NCI-H345 treated with DMSO at 0.1 percent for 48 hours (cell line): ENCODE measurements around the gene MRPS11.
"Not testable (repeated sequence)": the region's sequence is repeated elsewhere in the genome, so short reads cannot be mapped to it uniquely, and the experiment has no call there.

ENCODE experiments used
- DNase-seq: peaks from one replicate; lab custom pipeline; 2025; ENCODE audit not compliant: unreplicated experiment; lab: John Stamatoyannopoulos, UW

MRPS11 gene

GRCh38 chr15:88467073-88467934 is at the start of gene MRPS11, which contains the start of gene MRPL46:
Gene MRPS11, plus strand, starts transcription at chr15:88467708. Its CDS starts 10 bp downstream, at chr15:88467718.
Gene MRPL46, minus strand, starts transcription at chr15:88467388. Its CDS starts 11 bp downstream, at chr15:88467377.
- DNase-seq, result peak; percentile 91

- DNase-seq, result no peak
These were observed 47.7 kb upstream of the MRPS11 start for GRCh38 chr15:88419830-88420229.

- DNase-seq, result no peak
These were observed 44.2 kb upstream of the MRPS11 start for GRCh38 chr15:88423331-88423730.

GRCh38 chr15:88426304-88426703 is 41.2 kb upstream of the MRPS11 start:
- DNase-seq, result no peak

- DNase-seq, result no peak
These were observed 39.5 kb upstream of the MRPS11 start for GRCh38 chr15:88428053-88428452.

DNA sequence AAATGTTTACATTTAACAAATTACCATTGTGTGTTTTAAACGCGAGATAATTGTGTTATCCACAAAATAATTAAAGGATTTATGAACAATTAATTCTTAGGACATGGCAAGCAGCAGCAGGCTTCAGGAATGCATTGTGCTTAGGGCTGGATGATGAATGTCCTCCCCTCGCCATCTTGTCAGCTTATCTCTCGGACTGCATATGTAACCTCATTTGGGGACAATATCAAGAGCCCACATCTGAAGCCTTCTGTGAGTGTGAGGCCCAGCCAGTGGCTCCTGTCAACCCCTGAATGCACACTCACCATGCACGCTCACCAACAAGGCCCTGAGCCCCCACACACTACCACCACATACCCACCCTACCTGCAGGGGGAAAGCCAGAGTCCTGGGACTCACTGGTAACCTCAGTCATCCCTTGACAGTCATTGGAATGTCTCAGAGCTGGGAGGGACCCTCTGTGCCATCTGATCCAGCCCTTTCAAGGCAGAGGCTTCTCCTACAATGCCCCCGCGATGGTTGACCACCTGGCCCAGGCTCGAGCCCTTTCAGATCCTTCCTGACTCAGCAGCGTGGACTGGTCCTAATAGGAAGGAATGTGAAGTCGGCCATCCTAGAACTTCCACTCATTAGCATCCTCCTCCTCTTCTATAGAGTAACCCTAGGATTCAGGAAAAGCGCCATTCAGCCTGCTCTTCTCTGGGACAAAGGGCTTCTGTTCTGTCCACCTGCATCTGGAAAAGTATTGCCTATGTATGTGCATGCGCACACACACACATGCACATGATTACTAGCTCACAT is 38.5 kb upstream of the MRPS11 start:
- DNase-seq, result no peak

GRCh38 chr15:88430051-88430450 is 37.5 kb upstream of the MRPS11 start:
- no peak for DNase-seq

- no peak for DNase-seq
These were observed 36.1 kb upstream of the MRPS11 start for GRCh38 chr15:88431441-88431840.

DNA sequence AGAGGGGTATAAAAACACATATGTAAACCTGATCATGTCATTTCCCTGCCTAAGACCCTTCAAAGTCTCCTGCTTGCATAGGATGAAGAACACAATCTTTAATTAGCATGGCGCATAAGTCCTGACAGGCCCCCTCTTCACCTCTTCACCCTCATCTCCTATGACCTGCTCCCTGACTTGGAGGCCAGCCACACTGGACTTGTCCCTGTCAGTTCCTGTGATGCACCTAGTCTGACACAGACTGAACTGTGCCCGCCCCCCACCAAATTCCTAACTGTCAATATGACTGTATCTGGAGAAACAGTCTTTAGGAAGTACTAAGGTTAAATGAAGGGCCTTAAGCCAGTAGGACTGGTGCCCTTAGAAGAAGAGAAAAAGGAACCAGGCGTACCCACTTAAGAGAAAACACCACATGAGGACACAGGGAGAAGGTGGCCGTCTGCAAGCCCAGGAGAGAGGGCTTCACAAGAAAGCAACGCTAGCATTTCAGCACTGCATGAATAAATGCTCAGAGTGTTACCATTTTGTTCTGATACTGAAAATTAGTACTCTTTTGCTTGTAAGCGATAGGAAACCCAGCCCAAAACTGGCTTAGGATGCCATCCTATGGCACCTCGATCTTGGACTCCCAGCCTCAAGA is 34.3 kb upstream of the MRPS11 start:
- DNase-seq, result no peak

DNA sequence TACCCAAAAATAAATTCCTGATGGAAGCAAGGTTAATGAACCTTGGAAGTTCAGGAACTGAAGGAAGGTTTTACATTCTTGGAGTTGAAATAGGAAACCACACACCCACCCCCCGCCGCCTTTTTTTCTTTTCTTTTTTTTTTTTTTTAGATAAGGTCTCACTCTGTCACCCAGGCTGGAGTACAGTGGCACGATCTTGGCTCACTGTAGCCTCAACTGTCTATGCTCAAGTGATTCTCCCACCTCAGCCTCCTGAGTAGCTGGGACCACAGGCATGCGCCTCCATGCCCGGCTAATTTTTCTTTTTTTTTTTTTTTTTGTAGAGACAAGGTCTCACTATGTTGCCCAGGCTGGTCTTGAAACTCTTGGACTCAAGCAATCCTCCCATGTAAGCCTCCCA is 33.4 kb upstream of the MRPS11 start:
- not testable (repeated sequence) for DNase-seq

GRCh38 chr15:88438181-88438580 is 29.3 kb upstream of the MRPS11 start:
- no peak for DNase-seq

DNA sequence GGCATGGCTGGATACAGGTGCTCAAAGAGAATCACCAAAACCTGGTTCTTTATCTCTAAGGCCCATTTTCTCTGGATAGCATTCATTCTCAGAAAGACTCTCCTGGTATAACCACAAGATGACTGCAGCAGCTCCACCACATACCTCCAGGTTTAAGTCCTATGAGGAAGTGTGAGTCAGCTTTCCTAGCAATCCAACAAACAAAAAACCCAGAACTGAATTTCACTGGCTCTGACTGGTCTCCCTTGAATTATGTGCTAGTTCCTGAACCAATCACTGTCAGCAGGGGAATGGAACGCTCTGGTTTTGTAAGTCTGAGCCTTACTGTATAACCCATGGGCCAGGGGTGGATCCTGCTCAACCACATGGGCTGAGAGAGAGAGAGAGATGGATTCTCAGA is 27.5 kb upstream of the MRPS11 start:
- DNase-seq, result no peak

DNA sequence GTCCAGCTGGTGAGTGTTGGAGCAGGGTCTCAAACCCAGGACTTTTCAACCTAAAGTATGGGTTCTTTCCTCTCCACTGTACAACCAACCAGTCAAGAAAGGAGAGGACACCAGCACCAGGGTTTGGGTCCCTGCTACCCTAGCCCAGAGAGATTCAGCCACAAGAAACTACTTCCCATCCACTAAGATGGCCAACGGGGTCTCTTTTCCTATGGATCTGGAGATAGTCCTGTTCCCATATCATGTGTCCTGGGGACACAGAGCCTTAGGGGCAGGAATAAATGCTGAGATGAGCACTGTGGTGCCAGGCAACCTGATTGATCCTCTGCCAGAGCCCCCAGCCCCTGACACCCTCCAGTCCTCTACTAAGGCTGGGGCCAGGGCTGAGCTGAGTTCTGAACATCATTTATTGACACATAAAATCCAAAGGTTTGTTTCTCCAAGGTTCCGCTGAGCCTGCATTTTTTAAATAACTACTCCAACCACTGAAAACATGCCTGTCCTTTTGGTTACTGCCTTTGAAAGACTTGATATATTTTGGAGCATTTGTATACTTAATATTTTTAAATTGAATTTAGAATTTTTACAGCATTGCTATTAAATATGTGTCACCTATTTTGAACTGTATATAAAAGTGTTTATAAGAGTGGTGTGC is 26.3 kb upstream of the MRPS11 start:
- no peak for DNase-seq

DNA sequence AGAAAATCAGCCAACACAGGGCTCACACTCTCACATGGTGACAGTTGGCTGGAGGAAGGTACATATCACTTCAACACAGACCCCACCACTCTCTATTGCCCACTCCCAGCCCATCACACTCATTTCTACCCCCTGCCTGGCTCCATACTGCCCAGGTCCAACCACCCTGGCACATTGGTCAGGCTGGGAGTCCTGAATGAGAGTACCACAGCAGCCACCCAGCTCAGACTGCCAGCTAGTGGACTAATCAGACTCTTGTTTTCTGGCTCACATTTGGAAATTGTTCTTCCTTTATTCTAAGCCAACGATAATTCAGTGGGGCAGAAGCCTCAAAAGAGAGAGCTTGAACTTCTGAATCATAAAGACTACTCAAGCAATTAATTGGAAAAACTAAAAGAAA is 20.3 kb upstream of the MRPS11 start:
- no peak for DNase-seq

DNA sequence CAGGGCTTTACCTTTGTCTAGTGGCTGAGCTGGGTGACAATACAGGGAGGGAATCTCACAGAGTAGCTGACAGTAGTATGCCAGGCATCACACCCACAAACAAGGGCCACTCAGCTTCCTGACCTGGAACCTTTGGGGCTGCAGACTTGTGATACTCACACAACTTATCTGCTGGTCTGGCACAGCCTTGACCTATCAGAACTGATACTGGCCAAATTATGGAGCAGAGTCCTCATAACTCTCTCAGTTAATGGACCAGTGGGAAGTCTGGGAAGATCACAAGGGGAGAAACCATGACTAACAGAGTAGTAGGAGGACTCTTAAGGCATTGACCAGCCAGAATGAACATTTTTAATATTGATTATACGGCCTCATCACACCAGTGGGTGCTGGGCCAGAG is 19.8 kb upstream of the MRPS11 start:
- DNase-seq, result no peak

GRCh38 chr15:88448991-88449461 is 18.5 kb upstream of the MRPS11 start:
- DNase-seq, result no peak

DNA sequence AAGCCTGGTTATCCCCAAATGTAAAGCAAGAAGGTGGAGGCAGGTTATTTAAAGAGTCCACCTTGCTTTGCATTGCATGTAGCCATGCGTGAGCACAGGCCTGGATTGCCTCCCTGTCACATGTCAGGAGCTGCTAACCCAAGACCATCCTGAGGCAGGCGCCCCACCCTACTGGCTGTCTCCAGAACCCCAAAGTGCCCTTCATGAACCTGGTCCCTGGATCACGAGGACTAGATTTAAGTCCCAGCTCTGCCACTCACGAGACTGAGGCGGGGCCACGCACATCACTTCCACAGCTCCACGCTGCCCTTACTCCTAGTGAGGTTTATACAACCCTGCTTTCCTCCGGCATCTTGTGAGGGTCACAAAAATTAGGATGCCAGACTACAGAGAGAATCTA is 17.9 kb upstream of the MRPS11 start:
- DNase-seq, result no peak

- peak; percentile 16 for DNase-seq
These were observed 17.2 kb upstream of the MRPS11 start for GRCh38 chr15:88450125-88450798.

DNA sequence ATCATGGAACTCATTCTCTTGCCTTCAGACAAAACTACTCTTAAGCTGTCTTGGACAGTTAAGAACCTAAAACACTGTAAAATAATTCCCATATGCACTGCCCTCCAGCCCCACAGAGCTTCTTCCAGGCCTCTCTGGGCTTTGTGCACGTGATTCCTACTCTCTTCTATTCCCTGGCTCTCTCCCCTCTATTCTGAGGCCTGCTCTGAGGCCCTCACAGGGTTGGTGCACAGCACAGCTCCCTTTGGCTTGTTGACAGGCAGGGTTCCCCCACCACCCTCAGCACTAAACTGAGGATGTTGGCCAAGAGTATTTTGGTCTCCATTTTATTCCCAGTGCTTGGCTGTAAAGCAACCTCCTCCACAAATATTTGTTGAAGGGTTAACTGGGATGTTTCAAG is 13.9 kb upstream of the MRPS11 start:
- DNase-seq, result no peak

DNA sequence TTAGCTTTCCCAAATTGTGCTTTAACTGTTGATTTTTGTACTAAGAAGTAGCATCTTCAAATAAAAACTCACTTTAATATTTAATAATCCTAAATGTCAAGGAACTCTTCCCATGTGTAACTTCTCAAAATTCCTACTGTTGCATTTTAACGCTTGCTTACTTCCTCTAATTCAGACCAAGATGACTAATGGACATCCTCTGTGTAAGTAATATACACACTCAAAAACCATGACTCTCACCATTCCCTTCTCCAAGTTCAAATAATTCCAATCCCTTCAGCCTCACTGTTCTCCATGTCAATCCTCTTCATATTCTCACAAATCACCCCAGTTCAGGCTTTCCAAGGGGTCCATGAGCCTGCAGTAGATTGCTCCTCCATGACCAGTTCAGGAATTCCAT is 13.3 kb upstream of the MRPS11 start:
- no peak for DNase-seq
